Spleen (tissue), 11 donors: ENCODE results near the gene ACOXL. TPM values are rescaled to one million over a fixed set of nuclear protein-coding genes. Genes with fewer than 3 reads are reported as not detected.

Source experiments
- DNase-seq: peaks from one replicate; pipeline ENCODE4 v3.0.0-alpha.2; 2020
- H3K27ac ChIP-seq, 8 donors: fragments of 200-600 bp; sonication (generic) in 7 of 8; 1 replicate in 4 of 8; 2 replicates in 4 of 8; pipeline versions ENCODE4 v1.5.0 to v1.8.0; 2016 to 2021; ENCODE audit warnings: inconsistent platforms in 4 of 8, mild to moderate bottlenecking in 4 of 8, moderate library complexity in 1 of 8
- H3K27me3 ChIP-seq, 7 donors: fragments of 200-600 bp; sonication (generic) in 6 of 7; replicated peaks in 1 of 7; 1 replicate in 4 of 7; 2 replicates in 3 of 7; pipeline versions ENCODE4 v1.5.0 to v1.8.0; 2016 to 2021; ENCODE audit warnings: inconsistent platforms in 3 of 7, mild to moderate bottlenecking in 1 of 7
- H3K36me3 ChIP-seq, 6 donors: fragments of 200-600 bp; sonication (generic) in 5 of 6; 1 replicate in 4 of 6; 2 replicates in 2 of 6; pipeline versions ENCODE4 v1.5.0 to v1.8.0; 2016 to 2021; ENCODE audit warnings: inconsistent platforms in 2 of 6
- H3K4me1 ChIP-seq, 6 donors: fragments of 200-600 bp; sonication (generic) in 5 of 6; 1 replicate in 3 of 6; 2 replicates in 3 of 6; pipeline versions ENCODE4 v1.5.0 to v1.8.0; 2016 to 2021; ENCODE audit warnings: inconsistent platforms in 3 of 6
- H3K4me3 ChIP-seq, 8 donors: fragments of 200-600 bp; sonication (generic) in 7 of 8; 1 replicate in 4 of 8; 2 replicates in 4 of 8; pipeline versions ENCODE4 v1.5.0 to v1.8.0; 2016 to 2021; ENCODE audit warnings: inconsistent platforms in 4 of 8, mild to moderate bottlenecking in 4 of 8, moderate library complexity in 2 of 8
- H3K9me3 ChIP-seq, 8 donors: fragments of 200-600 bp; sonication (generic) in 7 of 8; 1 replicate in 4 of 8; 2 replicates in 4 of 8; pipeline versions ENCODE4 v1.5.0 to v1.8.0; 2016 to 2021; ENCODE audit warnings: inconsistent platforms in 4 of 8
- POLR2A ChIP-seq, 3 donors: fragments of 450-650 bp; IDR thresholded peaks; one replicate each; pipeline ENCODE4 v1.5.1; 2017; ENCODE audit warnings: antibody characterized with exemption in 3 of 3, mild to moderate bottlenecking in 1 of 3
- POLR2AphosphoS5 ChIP-seq, 3 donors: sonication (generic); formaldehyde crosslinking; IDR thresholded peaks; one replicate each; pipeline ENCODE4 v1.5.1; 2017; ENCODE audit warnings: antibody characterized with exemption in 3 of 3
- WGBS, 5 donors: extraction: QIAGEN DNeasy Blood & Tissue Kit in 3 of 5; methylation state at CpG; one replicate each; pipeline versions ENCODE4 v1.1.5 to v1.1.7; 2013 to 2018; 5-methylcytosine and 5-hydroxymethylcytosine counted together
- intact Hi-C: fragments of 100-400 bp; cut with DNase I; formaldehyde crosslinking; loops from one replicate; pipeline ENCODE4 v1.15.0; 2023; ENCODE audit warnings: low total_unique reads
- polyA plus RNA-seq, 3 donors: library from polyadenylated mRNA; stranded (reverse); fragments of 200-250 nt; gene quantifications; one replicate each; pipeline ENCODE4 v1.2.1, GENCODE V29; 2013
- total RNA-seq, 7 donors: library from RNA; depleted of rRNA in 3 of 7; stranded (reverse); fragments of >200 nt in 3 of 7; fragmentation: NEBNext Ultra II Directional in 4 of 7; extraction: Animal tissue kit (Norgen Biotek cat#: 25700) in 4 of 7; gene quantifications; one replicate each; pipeline versions ENCODE4 v1.1.0 to v1.2.1, GENCODE V29; 2016 to 2021
- TF ChIP-seq, protein P1 (sequence below), 11 experiments: fragments of 200-600 bp in 7 of 11; fragments of 450-650 bp in 4 of 11; sonication (generic) in 4 of 11; IDR thresholded peaks in 8 of 11; conservative IDR thresholded peaks in 3 of 11; 1 replicate in 7 of 11; 2 replicates in 4 of 11; pipeline versions ENCODE4 v1.4.0 to v1.8.0; 2016 to 2021; ENCODE audit warnings: antibody characterized with exemption in 11 of 11, inconsistent platforms in 4 of 11, mild to moderate bottlenecking in 1 of 11
- donor health status: healthy with polysubstance abuse.
- donor health status: DM: no; HTN: no; CAD: no; lungs with moderate emphysema.
- donor health status: DM: no; HTN: no; CAD: no.
- donor health status: Bipolar disorder and iron deficiency.
- donor health status: healthy.
- donor health status: DM: no; HTN: no; CAD: no.
- donor health status: DM: yes; HTN: yes; CAD: no.

The ACOXL gene
- total and polyA plus RNA-seq, 10 donors: 0.04 to 1.0 (median 0.66) TPM

DNA sequence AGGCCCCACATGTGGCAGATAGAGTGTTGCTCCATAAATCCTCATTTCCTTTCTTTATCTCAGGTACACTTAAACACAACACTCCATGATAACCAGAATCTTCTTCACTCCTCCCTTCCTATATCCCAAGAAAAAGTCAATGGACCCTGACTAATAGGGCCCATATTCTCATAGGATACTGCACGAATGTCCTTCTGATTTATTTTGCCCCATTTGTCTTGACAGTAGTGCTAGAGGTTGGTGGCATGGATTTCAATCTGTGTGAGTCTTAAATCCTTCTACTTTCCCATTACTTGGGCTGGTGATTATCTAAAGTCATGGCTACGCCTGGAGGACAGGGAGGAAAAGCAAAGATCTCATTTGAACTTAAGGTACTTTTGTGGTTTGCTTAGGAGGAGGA lies 156.0 kb downstream of the ACOXL start:
- WGBS, 5 donors: 78 to 90% (median 79%) methylated on average over 2 of the region's 2 CpGs
- H3K9me3 ChIP-seq: no peaks in the 10 kb centered on the region
- intact Hi-C loops: no loop called here
- no peaks in the 10 kb centered on the region for H3K4me1 ChIP-seq
- H3K36me3 ChIP-seq: no peaks in the 10 kb centered on the region
- DNase-seq: no peak
- H3K27me3 ChIP-seq: no peaks in the 10 kb centered on the region
- TF ChIP-seq POLR2A (IDR thresholded peaks at IDR 0.05): no peak
- TF ChIP-seq POLR2AphosphoS5 (IDR thresholded peaks at IDR 0.05): no peak
- TF ChIP-seq, protein P1, sequence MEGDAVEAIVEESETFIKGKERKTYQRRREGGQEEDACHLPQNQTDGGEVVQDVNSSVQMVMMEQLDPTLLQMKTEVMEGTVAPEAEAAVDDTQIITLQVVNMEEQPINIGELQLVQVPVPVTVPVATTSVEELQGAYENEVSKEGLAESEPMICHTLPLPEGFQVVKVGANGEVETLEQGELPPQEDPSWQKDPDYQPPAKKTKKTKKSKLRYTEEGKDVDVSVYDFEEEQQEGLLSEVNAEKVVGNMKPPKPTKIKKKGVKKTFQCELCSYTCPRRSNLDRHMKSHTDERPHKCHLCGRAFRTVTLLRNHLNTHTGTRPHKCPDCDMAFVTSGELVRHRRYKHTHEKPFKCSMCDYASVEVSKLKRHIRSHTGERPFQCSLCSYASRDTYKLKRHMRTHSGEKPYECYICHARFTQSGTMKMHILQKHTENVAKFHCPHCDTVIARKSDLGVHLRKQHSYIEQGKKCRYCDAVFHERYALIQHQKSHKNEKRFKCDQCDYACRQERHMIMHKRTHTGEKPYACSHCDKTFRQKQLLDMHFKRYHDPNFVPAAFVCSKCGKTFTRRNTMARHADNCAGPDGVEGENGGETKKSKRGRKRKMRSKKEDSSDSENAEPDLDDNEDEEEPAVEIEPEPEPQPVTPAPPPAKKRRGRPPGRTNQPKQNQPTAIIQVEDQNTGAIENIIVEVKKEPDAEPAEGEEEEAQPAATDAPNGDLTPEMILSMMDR (IDR thresholded peaks at IDR 0.05 in 8 of 11, conservative IDR thresholded peaks at IDR 0.05 in 3 of 11): no peak
- no peak overlapping the region for H3K4me3 ChIP-seq
- no peak overlapping the region for H3K27ac ChIP-seq

DNA sequence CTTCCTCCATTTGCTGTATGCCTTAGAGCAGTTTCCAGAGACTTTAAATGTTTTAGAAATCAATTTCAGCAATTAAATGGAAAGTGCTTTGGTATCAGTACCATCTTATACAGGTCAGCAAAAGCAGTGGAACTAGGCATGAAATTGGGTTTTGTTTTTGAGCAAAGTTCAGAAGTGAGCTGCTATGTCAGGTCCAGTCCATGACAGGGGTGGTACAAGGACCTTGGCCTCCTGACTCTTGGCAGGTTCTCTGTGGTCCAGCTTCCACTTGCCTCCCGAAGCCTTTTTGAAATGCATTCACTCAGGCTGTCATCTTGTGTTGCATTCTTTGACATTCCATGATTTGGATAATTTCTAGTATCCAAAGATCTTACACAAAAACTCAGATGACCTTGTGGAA lies 159.3 kb downstream of the ACOXL start:
- WGBS, 5 donors: 0% methylated on average over 1 of the region's 1 CpG
- Histone ChIP-seq H3K27ac (no peak overlapping the region), H3K4me1 (no peaks in the 10 kb centered on the region), H3K4me3 (no peak overlapping the region), H3K27me3 (peaks cover 0 to 9% (median 0%) of the 10 kb centered on the region in 7 donors), H3K9me3 (peaks cover 0 to 14% (median 10%) of the 10 kb centered on the region in 8 donors), H3K36me3 (no peaks in the 10 kb centered on the region)
- intact Hi-C loops: no loop called here
- no peak for DNase-seq
- TF ChIP-seq, protein P1 (IDR thresholded peaks at IDR 0.05 in 8 of 11, conservative IDR thresholded peaks at IDR 0.05 in 3 of 11): no peak
- no peak for TF ChIP-seq POLR2AphosphoS5 (IDR thresholded peaks at IDR 0.05)
- TF ChIP-seq POLR2A (IDR thresholded peaks at IDR 0.05): no peak

DNA sequence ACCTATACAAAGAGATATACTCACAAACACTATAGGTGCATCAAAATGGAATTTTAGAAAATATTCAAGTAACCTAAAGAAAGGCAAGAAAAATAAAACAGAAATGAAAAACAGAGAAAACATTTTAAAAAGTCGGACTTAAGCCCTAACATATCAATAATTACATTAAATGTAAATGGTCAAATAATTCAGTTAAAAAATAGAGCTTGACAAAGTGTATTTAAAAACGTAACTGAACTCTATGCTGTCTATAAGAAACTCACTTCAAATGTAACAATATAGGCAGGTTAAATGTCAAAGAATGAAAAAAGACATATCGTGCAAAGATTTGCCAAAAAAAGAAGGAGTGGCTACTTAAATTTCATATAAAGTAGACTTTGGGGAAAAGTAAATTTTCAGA lies 163.9 kb downstream of the ACOXL start:
- no peak for DNase-seq
- WGBS, 5 donors: 54 to 87% (median 62%) methylated on average over 3 of the region's 3 CpGs
- TF ChIP-seq POLR2A (IDR thresholded peaks at IDR 0.05): no peak
- no peak for TF ChIP-seq POLR2AphosphoS5 (IDR thresholded peaks at IDR 0.05)
- TF ChIP-seq, protein P1 (IDR thresholded peaks at IDR 0.05 in 8 of 11, conservative IDR thresholded peaks at IDR 0.05 in 3 of 11): no peak

DNA sequence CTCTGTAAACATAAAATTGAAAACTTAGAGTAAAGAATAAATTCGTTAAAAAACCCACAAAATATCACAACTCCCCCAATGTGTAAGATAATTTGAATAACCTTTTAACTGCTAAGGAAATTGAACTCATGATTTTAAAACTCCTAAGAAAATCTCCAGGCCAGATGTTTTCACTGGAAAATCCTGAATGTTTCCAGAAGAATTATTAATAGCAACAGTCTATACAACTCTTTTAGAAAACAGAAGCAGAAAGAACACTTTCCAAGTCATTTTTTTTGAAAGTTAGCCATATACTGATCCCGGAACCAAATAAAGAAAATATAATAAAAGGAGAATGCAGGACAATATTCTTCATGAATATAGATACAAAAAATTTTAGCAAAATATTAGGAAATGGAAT lies 165.6 kb downstream of the ACOXL start:
- Histone ChIP-seq H3K4me3 (no peak overlapping the region), H3K27me3 (peaks cover 0 to 9% (median 0%) of the 10 kb centered on the region in 7 donors), H3K4me1 (no peaks in the 10 kb centered on the region), H3K9me3 (peaks cover 0 to 17% (median 11%) of the 10 kb centered on the region in 8 donors), H3K27ac (no peak overlapping the region), H3K36me3 (no peaks in the 10 kb centered on the region)
- WGBS, 5 donors: 36 to 87% (median 47%) methylated on average over 2 of the region's 2 CpGs
- intact Hi-C loops: no loop called here
- TF ChIP-seq POLR2A (IDR thresholded peaks at IDR 0.05): no peak
- TF ChIP-seq POLR2AphosphoS5 (IDR thresholded peaks at IDR 0.05): no peak
- TF ChIP-seq, protein P1 (IDR thresholded peaks at IDR 0.05 in 8 of 11, conservative IDR thresholded peaks at IDR 0.05 in 3 of 11): no peak
- DNase-seq: no peak

More for the DNA sequence above, 163.9 kb downstream of the ACOXL start:
- intact Hi-C loops: no loop called here
- Histone ChIP-seq H3K4me1 (no peaks in the 10 kb centered on the region), H3K4me3 (no peak overlapping the region), H3K36me3 (no peaks in the 10 kb centered on the region), H3K27ac (no peak overlapping the region), H3K27me3 (peaks cover 0 to 9% (median 0%) of the 10 kb centered on the region in 7 donors), H3K9me3 (peaks cover 0 to 17% (median 11%) of the 10 kb centered on the region in 8 donors)
